ENCODE data around the gene CDH6.

CDH6 gene

GRCh38 chr5:31347552-31347905, 154.0 kb downstream of the CDH6 start:
- no peak overlapping the region for H2AFZ ChIP-seq
- no peak overlapping the region for H3K27ac ChIP-seq
- no peak overlapping the region for H3K9ac ChIP-seq
- no peaks in the 10 kb centered on the region for H3K9me3 ChIP-seq (ENCODE audit: control insufficient read depth, low read length)
- no peaks in the 10 kb centered on the region for H3K36me3 ChIP-seq (ENCODE audit: control insufficient read depth, insufficient read depth, low read length)
- no peak overlapping the region for H3K4me2 ChIP-seq (ENCODE audit: low read length)
- H3K4me3 ChIP-seq (ENCODE audit: low read depth, low read length), result no peak overlapping the region
- no peaks in the 10 kb centered on the region for H3K79me2 ChIP-seq
- no peak for TF ChIP-seq CTCF (IDR thresholded peaks at IDR 0.05)
- H3K4me1 ChIP-seq, result no peaks in the 10 kb centered on the region
- no peaks in the 10 kb centered on the region for H3K27me3 ChIP-seq (ENCODE audit: control insufficient read depth, insufficient read depth, low read length)

- no peaks in the 10 kb centered on the region for H3K79me2 ChIP-seq
- no peak overlapping the region for H3K27ac ChIP-seq
- TF ChIP-seq CTCF (IDR thresholded peaks at IDR 0.05), result no peak
- no peak overlapping the region for H2AFZ ChIP-seq
- H3K9me3 ChIP-seq (ENCODE audit: control insufficient read depth, low read length), result no peaks in the 10 kb centered on the region
- H3K4me2 ChIP-seq (ENCODE audit: low read length), result no peak overlapping the region
- no peaks in the 10 kb centered on the region for H3K4me1 ChIP-seq
- H3K9ac ChIP-seq, result no peak overlapping the region
- no peaks in the 10 kb centered on the region for H3K27me3 ChIP-seq (ENCODE audit: control insufficient read depth, insufficient read depth, low read length)
- H3K4me3 ChIP-seq (ENCODE audit: low read depth, low read length), result no peak overlapping the region
- H3K36me3 ChIP-seq (ENCODE audit: control insufficient read depth, insufficient read depth, low read length), result no peaks in the 10 kb centered on the region
These were observed 156.9 kb downstream of the CDH6 start for GRCh38 chr5:31350395-31350794.

- Histone ChIP-seq H3K27ac (no peak overlapping the region), H3K4me1 (no peaks in the 10 kb centered on the region), H3K36me3 (ENCODE audit: control insufficient read depth, insufficient read depth, low read length) (no peaks in the 10 kb centered on the region), H3K4me2 (ENCODE audit: low read length) (no peak overlapping the region), H2AFZ (no peak overlapping the region), H3K9ac (no peak overlapping the region), H3K4me3 (ENCODE audit: low read depth, low read length) (no peak overlapping the region), H3K27me3 (ENCODE audit: control insufficient read depth, insufficient read depth, low read length) (no peaks in the 10 kb centered on the region), H3K79me2 (no peaks in the 10 kb centered on the region), H3K9me3 (ENCODE audit: control insufficient read depth, low read length) (no peaks in the 10 kb centered on the region)
- TF ChIP-seq CTCF (IDR thresholded peaks at IDR 0.05), result no peak
These were observed 161.9 kb downstream of the CDH6 start for GRCh38 chr5:31355337-31355736.

DNA sequence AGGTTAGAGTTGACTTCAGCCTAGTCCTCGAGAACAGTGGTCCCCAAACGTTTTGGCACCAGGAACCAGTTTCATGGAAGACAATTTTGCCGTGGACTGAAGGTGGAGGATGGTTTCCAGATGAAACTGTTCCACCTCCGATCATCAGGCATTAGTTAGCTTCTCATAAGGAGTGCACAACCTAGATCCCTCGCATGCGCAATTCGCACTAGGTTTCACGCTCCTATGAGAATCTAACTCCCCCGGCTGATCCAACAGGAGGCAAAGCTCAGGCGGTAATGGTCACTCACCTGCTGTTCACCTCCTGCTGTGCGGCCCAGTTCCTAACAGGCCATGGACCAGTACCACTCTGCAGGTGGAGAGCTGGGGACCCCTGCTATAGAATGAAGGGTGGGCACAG, 163.6 kb downstream of the CDH6 start:
- Histone ChIP-seq H3K27me3 (ENCODE audit: control insufficient read depth, insufficient read depth, low read length) (no peaks in the 10 kb centered on the region), H3K4me2 (ENCODE audit: low read length) (no peak overlapping the region), H3K4me3 (ENCODE audit: low read depth, low read length) (no peak overlapping the region), H2AFZ (no peak overlapping the region), H3K79me2 (no peaks in the 10 kb centered on the region), H3K4me1 (no peaks in the 10 kb centered on the region), H3K27ac (no peak overlapping the region), H3K9me3 (ENCODE audit: control insufficient read depth, low read length) (no peaks in the 10 kb centered on the region), H3K9ac (no peak overlapping the region), H3K36me3 (ENCODE audit: control insufficient read depth, insufficient read depth, low read length) (no peaks in the 10 kb centered on the region)
- TF ChIP-seq CTCF (IDR thresholded peaks at IDR 0.05), result no peak

DNA sequence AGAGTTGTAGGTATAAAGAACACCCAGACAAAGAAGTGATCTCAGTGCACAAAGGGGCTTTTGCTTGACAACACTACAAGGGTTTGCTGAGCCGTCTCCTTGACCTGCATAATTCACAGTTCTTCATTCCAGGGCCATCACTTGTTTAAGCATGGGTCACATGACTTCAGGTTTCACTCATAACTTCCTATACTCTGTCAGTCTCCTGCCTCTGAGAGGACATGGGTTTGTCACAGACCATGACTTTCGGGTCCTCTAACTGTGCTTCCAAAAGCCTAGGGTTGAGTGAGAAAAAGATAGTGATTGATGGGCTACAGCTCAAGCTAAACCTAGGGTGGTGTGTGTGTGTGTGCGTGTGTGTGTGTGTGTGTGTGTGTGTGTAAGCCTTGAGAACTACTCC, 166.4 kb downstream of the CDH6 start:
- H3K9ac ChIP-seq, result no peak overlapping the region
- no peak overlapping the region for H3K27ac ChIP-seq
- H3K9me3 ChIP-seq (ENCODE audit: control insufficient read depth, low read length), result no peaks in the 10 kb centered on the region
- no peaks in the 10 kb centered on the region for H3K79me2 ChIP-seq
- H3K4me1 ChIP-seq, result no peaks in the 10 kb centered on the region
- H3K27me3 ChIP-seq (ENCODE audit: control insufficient read depth, insufficient read depth, low read length), result no peaks in the 10 kb centered on the region
- H3K36me3 ChIP-seq (ENCODE audit: control insufficient read depth, insufficient read depth, low read length), result no peaks in the 10 kb centered on the region
- no peak overlapping the region for H2AFZ ChIP-seq
- H3K4me3 ChIP-seq (ENCODE audit: low read depth, low read length), result no peak overlapping the region
- TF ChIP-seq CTCF (IDR thresholded peaks at IDR 0.05), result no peak
- no peak overlapping the region for H3K4me2 ChIP-seq (ENCODE audit: low read length)

Data from parathyroid adenoma (tissue), 2 donors.